CD14-positive monocyte (primary cell): Measurements from ENCODE around the gene CYFIP2. TPM values are rescaled to one million over a fixed set of nuclear protein-coding genes. Genes with fewer than 3 reads are reported as not detected.

ENCODE experiments used
- DNase-seq, 3 donors: peaks; one replicate each; pipeline ENCODE4 v3.0.0-alpha.2; 2011 to 2022
- H2AFZ ChIP-seq: 2 replicates; pipeline ENCODE4 v1.6.0; 2012; ENCODE audit warnings: mild to moderate bottlenecking, low read depth, low read length, inconsistent platforms; ENCODE audit not compliant: insufficient read depth, poor library complexity, severe bottlenecking
- H3K27ac ChIP-seq, 2 donors: 1 replicate in 1 of 2; 2 replicates in 1 of 2; pipeline ENCODE4 v1.5.1; 2012 to 2013; ENCODE audit warnings: low read length in 2 of 2, control low read depth in 1 of 2, inconsistent platforms in 1 of 2, low read depth in 1 of 2, mild to moderate bottlenecking in 1 of 2
- H3K27me3 ChIP-seq, 2 donors: one replicate each; pipeline versions ENCODE4 v1.6.0 to v1.6.1; 2011 to 2013; ENCODE audit warnings: low read length in 2 of 2; ENCODE audit not compliant: control insufficient read depth in 2 of 2, insufficient read depth in 2 of 2
- H3K36me3 ChIP-seq, 2 donors: replicated peaks in 1 of 2; 1 replicate in 1 of 2; 2 replicates in 1 of 2; pipeline versions ENCODE4 v1.5.1 to v1.6.1; 2012 to 2013; ENCODE audit warnings: low read length in 2 of 2, control low read depth in 1 of 2, inconsistent platforms in 1 of 2, mild to moderate bottlenecking in 1 of 2; ENCODE audit not compliant: insufficient read depth in 2 of 2, control insufficient read depth in 1 of 2
- H3K4me1 ChIP-seq, 2 donors: 1 replicate in 1 of 2; 2 replicates in 1 of 2; pipeline versions ENCODE4 v1.5.1 to v1.6.1; 2012 to 2013; ENCODE audit warnings: low read length in 2 of 2, control low read depth in 1 of 2, inconsistent platforms in 1 of 2, mild to moderate bottlenecking in 1 of 2, moderate library complexity in 1 of 2; ENCODE audit not compliant: insufficient read depth in 2 of 2, control insufficient read depth in 1 of 2
- H3K4me2 ChIP-seq: replicated peaks from 2 replicates; pipeline ENCODE3; 2012; ENCODE audit warnings: low read length, moderate library complexity, mild to moderate bottlenecking; ENCODE audit not compliant: poor library complexity, severe bottlenecking; ENCODE audit errors: extremely low read depth
- H3K4me3 ChIP-seq, 3 experiments: fragments of 200-600 bp in 1 of 3; sonication (generic) in 1 of 3; replicated peaks in 1 of 3; 1 replicate in 2 of 3; 2 replicates in 1 of 3; pipeline ENCODE4 v1.5.1; 2011 to 2013; ENCODE audit warnings: low read length in 3 of 3, mild to moderate bottlenecking in 3 of 3, control low read depth in 2 of 3, low read depth in 2 of 3, inconsistent platforms in 1 of 3, moderate library complexity in 1 of 3
- H3K79me2 ChIP-seq: 2 replicates; pipeline ENCODE4 v1.6.0; 2012; ENCODE audit warnings: mild to moderate bottlenecking, control low read depth, inconsistent platforms, low read length, moderate library complexity; ENCODE audit not compliant: insufficient read depth
- H3K9ac ChIP-seq: 2 replicates; pipeline ENCODE4 v1.6.0; 2017; ENCODE audit warnings: low read length, mild to moderate bottlenecking; ENCODE audit not compliant: insufficient read depth, poor library complexity, severe bottlenecking
- H3K9me3 ChIP-seq, 2 donors: replicated peaks in 1 of 2; 1 replicate in 1 of 2; 2 replicates in 1 of 2; pipeline versions ENCODE4 v1.5.1 to v1.6.1; 2012 to 2013; ENCODE audit warnings: low read length in 2 of 2, control low read depth in 1 of 2; ENCODE audit not compliant: control insufficient read depth in 1 of 2, insufficient read depth in 1 of 2
- H4K20me1 ChIP-seq: 2 replicates; pipeline ENCODE4 v1.6.0; 2012; ENCODE audit warnings: mild to moderate bottlenecking, low read length, control low read depth, moderate library complexity; ENCODE audit not compliant: insufficient read depth
- H3K27ac Mint-ChIP-seq, 7 donors: one replicate each; pipeline ENCODE4 v1.8.0; 2020; ENCODE audit warnings: mild to moderate bottlenecking in 7 of 7, mixed read lengths in 7 of 7, moderate library complexity in 6 of 7, inconsistent platforms in 2 of 7
- H3K27me3 Mint-ChIP-seq, 3 donors: one replicate each; pipeline ENCODE4 v1.8.0; 2021 to 2022; ENCODE audit warnings: low read depth in 3 of 3, mild to moderate bottlenecking in 3 of 3, mixed read lengths in 3 of 3, moderate library complexity in 3 of 3, inconsistent platforms in 1 of 3
- H3K36me3 Mint-ChIP-seq, 2 donors: one replicate each; pipeline ENCODE4 v1.8.0; 2020; ENCODE audit warnings: mixed read lengths in 2 of 2, inconsistent platforms in 1 of 2, mild to moderate bottlenecking in 1 of 2
- H3K4me1 Mint-ChIP-seq: one replicate; pipeline ENCODE4 v1.8.0; 2020; ENCODE audit warnings: mild to moderate bottlenecking, mixed read lengths
- H3K4me3 Mint-ChIP-seq, 2 donors: one replicate each; pipeline ENCODE4 v1.8.0; 2020; ENCODE audit warnings: mild to moderate bottlenecking in 2 of 2, mixed read lengths in 2 of 2, moderate library complexity in 1 of 2
- H3K9me3 Mint-ChIP-seq, 7 donors: one replicate each; pipeline ENCODE4 v1.8.0; 2020 to 2022; ENCODE audit warnings: mixed read lengths in 7 of 7, mild to moderate bottlenecking in 6 of 7, moderate library complexity in 6 of 7, inconsistent platforms in 2 of 7
- WGBS: methylation state at CpG from one replicate; pipeline ENCODE4 v1.1.5; 2013; ENCODE audit warnings: missing lambda C conversion rate; ENCODE audit not compliant: insufficient coverage; 5-methylcytosine and 5-hydroxymethylcytosine counted together
- intact Hi-C, 2 donors: fragments of 100-400 bp; cut with micrococcal nuclease; formaldehyde crosslinking; loops; one replicate each; pipeline versions ENCODE4 v1.15.0 to v1.15.1; 2023
- polyA plus RNA-seq, 3 donors: library from polyadenylated mRNA; depleted of rRNA in 1 of 3; unstranded in 2 of 3; stranded (reverse) in 1 of 3; fragments of 300-500 nt in 2 of 3; fragments of >200 nt in 1 of 3; fragmentation: Illumina TruSeq in 2 of 3; gene quantifications; 1 replicate in 2 of 3; 2 replicates in 1 of 3; pipeline ENCODE4 v1.2.3, GENCODE V29; 2012 to 2021
- TF ChIP-seq, protein P1 (sequence below): fragments of 200-600 bp; IDR thresholded peaks from one replicate; pipeline ENCODE4 v1.8.0; 2022; ENCODE audit warnings: antibody characterized with exemption, mild to moderate bottlenecking

CYFIP2 gene
- polyA plus RNA-seq, 3 donors: 33.6 to 45.6 (median 36.0) TPM

DNA sequence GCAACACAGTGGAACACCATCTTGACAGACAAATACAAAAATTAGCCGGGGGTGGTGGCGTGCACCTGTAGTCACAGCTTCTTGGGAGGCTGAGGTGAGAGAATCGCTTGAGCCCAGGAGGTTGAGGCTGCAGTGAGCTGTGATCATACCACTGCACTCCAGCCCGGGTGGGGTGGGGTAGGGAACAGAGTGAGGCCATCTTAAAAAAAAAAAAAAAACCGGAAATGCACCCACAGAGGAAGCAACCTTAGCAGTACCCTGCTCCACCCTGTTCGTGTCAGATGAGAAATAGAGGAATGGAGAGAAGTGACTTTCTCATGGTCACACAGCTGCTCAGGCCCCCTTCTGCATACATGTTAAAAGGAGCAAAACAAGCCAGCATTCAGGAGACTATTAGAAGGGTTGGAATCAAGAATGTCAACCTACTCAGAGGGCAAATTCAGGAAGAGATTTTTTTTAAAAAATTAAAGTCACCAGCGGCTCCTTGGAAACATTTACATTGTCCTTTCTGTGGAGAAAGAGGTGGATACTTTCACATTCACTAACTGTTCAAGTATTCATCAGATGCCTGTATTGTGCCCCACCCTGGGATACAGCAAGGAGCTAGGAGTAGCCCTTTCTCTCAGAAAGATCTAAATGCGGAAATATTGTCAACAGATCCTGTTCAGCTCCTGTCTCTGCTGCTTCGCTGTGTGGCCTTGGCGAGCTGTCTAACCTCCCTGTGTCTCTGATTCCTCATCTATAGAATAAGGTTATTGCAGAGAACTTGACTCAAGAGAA is 41.0 kb downstream of the CYFIP2 start:
- peak in 1 of 3 donors; percentile 40 for DNase-seq

DNA sequence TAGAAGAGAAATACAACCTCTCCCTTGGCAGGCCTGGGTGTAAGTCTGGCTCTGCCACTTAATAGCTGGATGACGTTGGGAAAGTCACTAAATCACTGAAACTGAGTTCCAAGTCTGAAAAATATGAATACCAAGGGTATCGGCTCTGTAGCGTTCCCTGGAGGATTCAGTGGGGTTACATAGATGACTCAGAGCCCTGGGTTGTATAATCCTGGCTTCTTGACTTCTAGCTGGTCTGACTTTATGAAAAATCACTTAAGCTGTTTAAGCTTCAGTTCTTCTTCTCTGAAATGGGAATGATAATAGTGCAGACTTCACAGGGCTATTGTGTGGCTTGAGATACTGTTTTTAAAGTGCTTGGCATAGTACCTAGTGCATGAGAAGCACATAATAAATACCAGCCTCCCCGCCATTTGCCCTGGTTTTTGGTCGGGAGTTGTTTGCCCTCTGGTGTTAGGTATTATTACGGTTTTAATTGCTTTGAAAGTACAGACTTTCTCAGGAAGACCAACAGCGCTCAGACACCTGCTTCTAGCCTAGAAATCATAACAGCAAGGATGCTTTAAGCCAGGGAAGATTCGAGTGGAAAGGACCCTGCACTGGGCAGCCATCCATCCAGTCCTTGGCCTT is 43.0 kb downstream of the CYFIP2 start:
- H3K4me3 ChIP-seq: no peak overlapping the region
- no peaks in the 10 kb centered on the region for H3K9me3 Mint-ChIP-seq
- no peaks in the 10 kb centered on the region for H3K27me3 ChIP-seq
- H3K9me3 ChIP-seq: no peaks in the 10 kb centered on the region
- peaks cover 6 to 61% of the 10 kb centered on the region in 2 donors for H3K36me3 ChIP-seq
- no peaks in the 10 kb centered on the region for H4K20me1 ChIP-seq
- WGBS: 75% methylated on average over 4 of the region's 8 CpGs
- H3K27ac ChIP-seq: no peak overlapping the region
- peaks cover 35 to 46% of the 10 kb centered on the region in 2 donors for H3K36me3 Mint-ChIP-seq
- peaks cover 11% of the 10 kb centered on the region for H3K4me1 Mint-ChIP-seq
- H3K4me3 Mint-ChIP-seq: no peak overlapping the region
- peaks cover 6 to 13% of the 10 kb centered on the region in 2 donors for H3K4me1 ChIP-seq
- no peak overlapping the region for H3K27ac Mint-ChIP-seq
- H2AFZ ChIP-seq: no peak overlapping the region
- no peak overlapping the region for H3K9ac ChIP-seq
- peaks cover 0 to 1% (median 0%) of the 10 kb centered on the region in 3 donors for H3K27me3 Mint-ChIP-seq
- no peaks in the 10 kb centered on the region for H3K79me2 ChIP-seq
- DNase-seq: no peak
- TF ChIP-seq, protein P1, sequence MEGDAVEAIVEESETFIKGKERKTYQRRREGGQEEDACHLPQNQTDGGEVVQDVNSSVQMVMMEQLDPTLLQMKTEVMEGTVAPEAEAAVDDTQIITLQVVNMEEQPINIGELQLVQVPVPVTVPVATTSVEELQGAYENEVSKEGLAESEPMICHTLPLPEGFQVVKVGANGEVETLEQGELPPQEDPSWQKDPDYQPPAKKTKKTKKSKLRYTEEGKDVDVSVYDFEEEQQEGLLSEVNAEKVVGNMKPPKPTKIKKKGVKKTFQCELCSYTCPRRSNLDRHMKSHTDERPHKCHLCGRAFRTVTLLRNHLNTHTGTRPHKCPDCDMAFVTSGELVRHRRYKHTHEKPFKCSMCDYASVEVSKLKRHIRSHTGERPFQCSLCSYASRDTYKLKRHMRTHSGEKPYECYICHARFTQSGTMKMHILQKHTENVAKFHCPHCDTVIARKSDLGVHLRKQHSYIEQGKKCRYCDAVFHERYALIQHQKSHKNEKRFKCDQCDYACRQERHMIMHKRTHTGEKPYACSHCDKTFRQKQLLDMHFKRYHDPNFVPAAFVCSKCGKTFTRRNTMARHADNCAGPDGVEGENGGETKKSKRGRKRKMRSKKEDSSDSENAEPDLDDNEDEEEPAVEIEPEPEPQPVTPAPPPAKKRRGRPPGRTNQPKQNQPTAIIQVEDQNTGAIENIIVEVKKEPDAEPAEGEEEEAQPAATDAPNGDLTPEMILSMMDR: no peak
- no peak overlapping the region for H3K4me2 ChIP-seq
- intact Hi-C loops: no loop called here

More for the DNA sequence above, 41.0 kb downstream of the CYFIP2 start:
- WGBS: 100% methylated on average over 1 of the region's 10 CpGs
- Histone ChIP-seq H3K27ac (peak overlapping the region in 1 of 2 donors; percentile 71), H3K9me3 (no peaks in the 10 kb centered on the region), H3K4me1 (peaks cover 6 to 13% of the 10 kb centered on the region in 2 donors), H3K79me2 (no peaks in the 10 kb centered on the region), H4K20me1 (no peaks in the 10 kb centered on the region), H3K27me3 (no peaks in the 10 kb centered on the region), H3K4me2 (no peak overlapping the region), H3K9ac (peak overlapping the region; percentile 31), H3K36me3 (peaks cover 18 to 74% of the 10 kb centered on the region in 2 donors), H2AFZ (no peak overlapping the region), H3K4me3 (no peak overlapping the region)
- peaks cover 47 to 61% of the 10 kb centered on the region in 2 donors for H3K36me3 Mint-ChIP-seq
- peaks cover 0 to 1% (median 0%) of the 10 kb centered on the region in 3 donors for H3K27me3 Mint-ChIP-seq
- intact Hi-C loops: no loop called here
- peak overlapping the region in 1 of 2 donors; percentile 30 for H3K4me3 Mint-ChIP-seq
- peak overlapping the region in 3 of 7 donors; percentile 39 to 68 (median 62) for H3K27ac Mint-ChIP-seq
- H3K4me1 Mint-ChIP-seq: peaks cover 11% of the 10 kb centered on the region
- H3K9me3 Mint-ChIP-seq: peaks cover 0 to 2% (median 0%) of the 10 kb centered on the region in 7 donors
- TF ChIP-seq, protein P1: no peak
